HG03108 (cell line): ENCODE data around the gene TPH2.

Experiments
- ATAC-seq: cut with Tn5 transposase; IDR thresholded peaks from one replicate; pipeline ENCODE4 v1.9.1; 2021; ENCODE audit warnings: moderate library complexity; ENCODE audit not compliant: unreplicated experiment

Gene TPH2

DNA sequence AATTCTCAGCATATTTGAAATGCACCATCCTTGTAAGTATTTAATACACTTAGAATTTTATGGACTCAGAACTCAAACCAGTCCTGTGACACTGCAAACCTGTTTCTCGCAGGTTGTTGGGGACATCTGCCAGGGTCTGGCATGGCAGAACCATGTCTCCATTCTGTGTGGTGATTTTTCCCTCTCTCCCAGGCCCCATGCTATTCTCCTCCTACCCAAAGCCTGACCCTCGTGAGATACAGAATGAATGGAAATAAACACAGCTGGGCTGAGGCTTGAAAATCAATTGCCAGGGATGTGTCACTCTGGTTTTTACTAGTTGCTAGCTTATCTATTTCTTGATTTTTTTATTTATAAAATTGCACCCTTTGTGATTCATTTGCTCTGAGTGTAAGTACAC lies 19.8 kb downstream of the TPH2 start:
- no peak for ATAC-seq

DNA sequence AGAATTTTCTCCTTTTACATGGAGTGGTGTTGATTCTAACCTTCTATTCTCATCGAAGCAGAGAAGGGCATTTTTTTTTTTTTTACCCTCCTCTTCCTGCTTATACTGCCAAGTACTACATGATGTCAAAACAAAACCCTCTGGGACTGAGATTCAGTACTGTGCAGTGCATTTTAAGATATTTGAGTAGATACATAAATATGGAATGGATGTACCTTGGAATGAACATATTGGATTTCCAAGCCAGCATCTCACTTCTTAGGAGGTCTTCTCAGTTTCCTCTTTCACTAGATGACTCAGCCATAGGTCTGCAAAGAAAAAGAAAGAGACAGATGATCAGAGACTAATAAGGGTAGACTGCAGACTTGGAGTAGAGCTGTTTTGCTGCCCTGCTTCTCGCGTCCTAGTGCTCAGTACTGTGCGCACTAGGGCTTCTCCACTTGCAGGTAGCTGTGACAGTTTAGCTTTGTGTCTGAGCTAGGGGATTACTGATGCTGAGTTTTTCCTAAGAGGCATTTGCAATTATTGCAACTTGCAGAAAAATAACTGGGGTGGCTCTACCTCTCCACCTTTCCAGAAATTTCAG lies 20.4 kb downstream of the TPH2 start:
- no peak for ATAC-seq

GRCh38 chr12:71967211-71967610 lies 28.6 kb downstream of the TPH2 start:
- ATAC-seq = no peak

DNA sequence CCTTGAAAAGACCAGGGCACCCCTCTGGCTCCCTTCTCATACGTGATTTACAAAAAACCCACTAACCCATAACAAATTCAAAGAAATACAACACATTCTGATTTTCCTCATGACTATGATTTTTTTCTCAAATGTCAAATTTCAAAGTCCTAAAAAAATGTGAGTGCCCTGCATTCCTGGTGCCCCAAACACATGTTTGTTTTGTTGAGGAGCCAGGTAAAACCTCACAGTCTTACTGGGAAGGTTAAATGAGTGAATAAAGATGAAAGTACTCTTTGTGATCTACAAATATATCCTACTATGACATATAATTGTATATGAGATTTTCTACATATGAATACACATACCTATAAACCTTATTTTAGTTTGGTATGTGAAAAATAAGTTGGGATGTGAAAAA lies 30.7 kb downstream of the TPH2 start:
- ATAC-seq = no peak

GRCh38 chr12:71970031-71970430 lies 31.4 kb downstream of the TPH2 start:
- no peak for ATAC-seq

DNA sequence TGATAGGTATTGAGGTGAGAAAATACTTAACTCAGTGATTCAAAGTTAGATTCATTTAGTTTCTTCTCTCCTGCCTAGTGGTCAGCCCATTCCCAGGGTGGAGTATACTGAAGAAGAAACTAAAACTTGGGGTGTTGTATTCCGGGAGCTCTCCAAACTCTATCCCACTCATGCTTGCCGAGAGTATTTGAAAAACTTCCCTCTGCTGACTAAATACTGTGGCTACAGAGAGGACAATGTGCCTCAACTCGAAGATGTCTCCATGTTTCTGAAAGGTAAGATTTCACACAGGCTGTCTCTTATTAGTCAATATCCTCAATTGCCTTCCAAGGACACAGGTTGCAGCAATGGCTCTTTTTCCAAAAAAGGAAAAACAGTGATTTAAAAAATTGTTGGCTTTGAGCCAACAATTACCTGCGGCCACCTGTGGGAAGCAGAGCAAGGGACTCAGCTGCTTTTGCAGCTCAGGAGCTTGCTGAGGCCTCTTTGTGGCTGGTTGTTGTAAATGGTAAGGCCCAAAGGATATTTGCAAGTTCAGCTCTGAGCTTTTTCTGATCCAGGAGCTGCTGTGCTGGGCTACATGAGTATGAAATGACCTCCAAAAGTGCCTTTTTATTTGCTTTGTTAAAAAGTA lies 33.9 kb downstream of the TPH2 start:
- ATAC-seq = no peak

DNA sequence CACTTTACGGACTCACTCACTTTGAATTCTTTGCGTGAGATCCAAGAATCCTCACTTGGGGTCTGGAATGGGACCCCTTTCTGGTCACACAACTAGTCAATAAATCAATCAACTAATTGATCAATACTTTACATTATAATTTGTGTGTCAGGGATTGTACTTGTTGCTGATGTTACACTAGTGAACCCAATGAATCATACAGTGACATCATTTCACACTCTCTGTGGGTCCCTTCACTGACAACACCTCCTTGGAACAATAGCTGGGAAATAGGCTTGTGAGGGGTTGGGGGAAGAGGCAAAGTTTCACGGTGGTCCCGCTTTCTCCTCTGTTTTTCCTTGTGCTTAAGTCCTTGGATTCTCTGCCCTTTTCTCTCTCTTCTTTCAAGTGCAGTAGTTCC lies 35.0 kb downstream of the TPH2 start:
- ATAC-seq = no peak

DNA sequence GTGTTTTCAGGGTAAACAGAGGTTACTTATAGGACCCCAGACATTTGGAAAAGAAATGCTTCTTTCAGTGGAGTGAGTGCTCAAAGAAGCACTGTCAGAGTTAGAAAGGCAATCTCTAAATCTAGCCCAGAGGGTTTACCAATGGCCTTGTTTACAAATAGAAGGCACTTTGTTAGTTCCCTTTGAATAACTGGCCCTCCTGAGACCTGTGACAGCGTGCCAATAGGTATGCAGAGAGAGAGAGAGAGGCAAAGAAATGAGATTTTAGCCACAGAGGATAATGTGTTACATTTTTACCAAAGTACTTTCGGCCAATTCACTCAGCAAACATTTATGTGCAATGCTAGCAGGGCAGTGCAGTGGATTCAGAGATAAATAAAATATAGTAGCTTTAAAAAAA lies 41.9 kb downstream of the TPH2 start:
- ATAC-seq = no peak

GRCh38 chr12:71981149-71981548 lies 42.5 kb downstream of the TPH2 start:
- ATAC-seq = no peak

DNA sequence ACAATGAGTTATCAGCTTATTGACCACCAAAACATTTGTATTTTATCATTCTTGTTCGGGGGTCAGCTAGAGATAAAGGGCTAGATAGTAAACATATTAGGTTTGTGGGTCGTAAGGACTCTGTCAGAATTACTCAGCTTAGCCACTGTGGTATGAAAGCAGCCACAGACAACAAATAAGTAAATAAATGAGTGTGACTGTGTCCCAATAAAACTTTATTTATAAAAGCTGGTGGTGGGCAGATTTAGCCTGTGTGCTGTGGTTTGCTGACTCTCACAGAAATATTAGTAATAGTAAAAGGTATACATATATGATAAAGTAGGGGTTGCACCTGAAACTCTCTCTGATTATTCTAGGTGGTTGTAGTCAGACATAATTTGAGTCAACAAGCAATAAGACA lies 56.1 kb downstream of the TPH2 start:
- ATAC-seq = no peak

GRCh38 chr12:71999795-72000194 lies 61.1 kb downstream of the TPH2 start:
- no peak for ATAC-seq

- no peak for ATAC-seq
Observed at GRCh38 chr12:72000969-72001648, 62.5 kb downstream of the TPH2 start.

DNA sequence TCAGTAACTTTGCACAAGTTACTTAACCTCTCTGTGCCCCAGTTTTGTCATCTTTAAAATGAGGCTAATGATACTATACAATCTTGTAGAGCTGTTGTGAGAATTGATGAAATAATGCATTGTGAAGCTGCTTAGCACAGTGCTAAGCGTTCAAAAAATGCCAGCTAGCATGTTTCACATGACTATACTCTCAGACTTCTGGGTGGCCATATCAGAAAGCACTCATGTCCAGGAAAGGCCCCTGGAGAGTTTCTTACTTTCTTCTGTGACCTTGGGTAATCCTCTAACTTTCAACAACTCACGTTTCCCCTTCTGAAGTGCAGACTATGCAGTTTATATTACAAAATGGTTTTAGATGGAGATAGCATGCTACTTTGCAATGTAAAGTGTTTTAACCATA lies 68.1 kb downstream of the TPH2 start:
- no peak for ATAC-seq

- no peak for ATAC-seq
Observed at GRCh38 chr12:72010356-72010755, 71.7 kb downstream of the TPH2 start.

- no peak for ATAC-seq
Observed at GRCh38 chr12:72011374-72011773, 72.7 kb downstream of the TPH2 start.

DNA sequence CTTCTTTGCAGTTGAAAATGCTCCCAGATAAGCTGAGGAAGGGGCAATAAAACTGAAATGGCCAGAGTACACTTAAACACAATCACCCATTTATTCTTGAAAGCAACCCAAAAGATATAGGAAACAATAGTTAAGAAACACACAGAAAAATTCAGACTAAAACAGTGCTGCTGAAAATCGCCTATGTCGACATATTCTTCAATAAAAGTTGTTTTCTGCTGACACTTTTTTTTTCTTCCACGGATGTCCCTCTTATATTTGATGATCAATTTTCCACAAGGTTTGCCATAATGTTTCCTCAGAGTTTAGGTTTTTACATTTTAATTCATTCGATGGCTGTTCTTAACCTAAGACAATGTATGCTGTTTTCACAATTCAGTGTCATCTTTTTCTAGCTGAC lies 74.2 kb downstream of the TPH2 start:
- ATAC-seq = no peak

DNA sequence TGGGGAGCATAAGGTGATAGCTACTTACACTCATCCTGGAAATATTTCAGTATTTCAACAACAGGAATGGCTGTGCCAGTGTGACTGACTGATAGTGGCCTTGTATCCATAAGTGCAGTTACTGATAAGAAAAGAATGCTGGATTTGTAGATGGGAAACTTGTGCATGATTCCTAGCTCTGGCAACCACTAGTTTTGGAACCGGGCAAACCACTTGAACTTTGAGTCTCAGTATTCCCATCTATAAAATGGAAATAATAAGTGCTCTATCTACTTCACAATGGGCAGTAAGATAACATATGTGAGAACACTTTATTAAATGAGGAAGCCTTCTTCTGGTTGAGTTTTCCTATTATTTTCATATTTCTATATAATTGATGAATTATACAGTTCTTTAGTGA lies 77.2 kb downstream of the TPH2 start:
- no peak for ATAC-seq

DNA sequence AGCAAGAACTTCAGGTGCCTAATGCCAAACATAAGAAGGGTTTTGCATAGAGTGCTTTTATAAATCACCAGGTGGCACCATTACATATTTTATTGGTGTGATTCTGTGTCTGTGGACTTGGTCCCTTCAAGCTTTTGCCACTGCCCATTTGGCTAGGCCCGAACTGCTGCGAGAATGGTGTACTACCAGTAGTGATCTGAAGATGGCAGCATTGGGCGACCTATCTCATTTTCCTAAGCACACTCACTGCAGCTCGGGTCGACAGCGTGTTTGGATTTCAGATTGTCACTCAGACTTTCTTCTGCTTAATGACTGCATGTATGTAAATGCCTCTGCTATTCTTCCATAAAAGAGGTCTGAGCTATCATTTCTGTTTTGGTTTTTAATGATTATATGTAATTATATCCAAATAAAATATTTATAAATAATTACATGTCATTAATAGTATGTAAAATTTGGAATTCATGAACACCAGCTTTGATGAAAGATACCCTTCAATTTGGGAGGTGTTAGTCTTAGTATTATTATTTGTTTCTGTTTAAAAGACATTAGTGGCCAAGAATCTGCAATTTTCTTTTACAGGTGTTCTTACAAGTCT lies 78.5 kb downstream of the TPH2 start:
- ATAC-seq = peak; percentile 98

GRCh38 chr12:72018036-72018435 lies 79.4 kb downstream of the TPH2 start:
- no peak for ATAC-seq

DNA sequence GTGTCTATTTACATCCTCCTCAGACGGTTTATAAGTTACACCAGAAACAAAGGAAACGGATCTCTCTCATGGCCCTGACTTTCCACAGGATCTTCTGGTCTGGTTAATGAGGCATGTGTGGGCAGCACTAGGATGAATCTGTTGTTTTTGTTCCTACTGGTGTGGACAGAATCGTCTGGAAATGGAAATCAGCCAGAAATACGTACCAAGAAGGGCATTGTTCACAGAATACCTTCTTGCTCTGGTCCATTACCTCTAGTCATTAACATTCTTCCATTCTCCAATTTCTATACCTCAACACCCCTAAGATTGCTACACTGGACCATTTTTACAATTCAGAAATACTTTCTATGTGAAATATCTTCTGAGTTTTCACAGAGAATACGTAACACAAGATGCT lies 86.0 kb downstream of the TPH2 start:
- no peak for ATAC-seq

- no peak for ATAC-seq
Observed at GRCh38 chr12:72025524-72025923, 86.9 kb downstream of the TPH2 start.

DNA sequence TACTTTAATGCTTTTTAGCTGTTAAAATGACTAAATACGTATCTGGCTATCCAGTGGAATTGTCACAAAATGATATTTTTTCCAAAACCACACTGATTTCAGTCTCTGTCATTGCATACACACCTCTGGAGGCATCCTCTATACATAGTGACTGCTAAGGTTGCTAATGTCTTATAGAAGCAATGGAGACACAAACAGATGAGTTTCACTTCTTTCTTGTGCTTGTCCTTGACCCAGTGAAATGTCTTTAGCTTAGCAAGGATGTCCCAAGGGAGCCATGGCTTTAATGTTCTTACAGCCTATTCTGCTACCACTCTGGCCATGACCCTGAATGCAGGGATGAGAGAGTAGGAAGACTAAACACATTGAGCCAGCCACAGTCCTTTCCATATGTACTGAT lies 90.3 kb downstream of the TPH2 start:
- ATAC-seq = no peak
